Testis (tissue), 3 donors: Measurements from ENCODE around the gene VMP1. TPM values are rescaled to one million over a fixed set of nuclear protein-coding genes. Genes with fewer than 3 reads are reported as not detected.
"Not testable (repeated sequence)": the region's sequence is repeated elsewhere in the genome, so short reads cannot be mapped to it uniquely, and the experiment has no call there.

Experiments used
- DNase-seq: peaks from one replicate; pipeline ENCODE4 v3.0.0-alpha.2; 2019
- H3K27ac ChIP-seq, 2 donors: fragments of 200-600 bp; sonication (generic); one replicate each; pipeline ENCODE4 v1.5.1; 2019
- H3K27me3 ChIP-seq: fragments of 200-600 bp; sonication (generic); one replicate; pipeline ENCODE4 v1.5.1; 2019
- H3K36me3 ChIP-seq: fragments of 200-600 bp; sonication (generic); one replicate; pipeline ENCODE4 v1.5.1; 2017; ENCODE audit warnings: low read depth; ENCODE audit errors: missing control alignments
- H3K4me1 ChIP-seq: fragments of 200-600 bp; sonication (generic); one replicate; pipeline ENCODE4 v1.5.1; 2019
- H3K4me3 ChIP-seq, 2 donors: fragments of 200-600 bp; sonication (generic); one replicate each; pipeline ENCODE4 v1.5.1; 2017 to 2019
- H3K9me3 ChIP-seq: fragments of 200-600 bp; sonication (generic); one replicate; pipeline ENCODE4 v1.5.1; 2017
- POLR2A ChIP-seq: fragments of 450-650 bp; IDR thresholded peaks from one replicate; pipeline ENCODE4 v1.6.1; 2017; ENCODE audit warnings: antibody characterized with exemption, mild to moderate bottlenecking, moderate library complexity
- WGBS, 2 donors: methylation state at CpG; one replicate each; pipeline ENCODE4 v1.1.5; 2018; 5-methylcytosine and 5-hydroxymethylcytosine counted together
- intact Hi-C: fragments of 100-400 bp; cut with DNase I; formaldehyde crosslinking; loops from one replicate; pipeline ENCODE4 v1.15.1; 2023; ENCODE audit warnings: low total_unique reads
- polyA plus RNA-seq: library from polyadenylated mRNA; stranded (reverse); fragments of 350-450 nt; fragmentation: Illumina TruSeq; extraction: RNeasy Lipid Tissue Mini Kit (QIAGEN cat#74804); gene quantifications from one replicate; pipeline ENCODE4 v1.2.3, GENCODE V29; 2014; ENCODE audit warnings: low read depth, low replicate concordance; ENCODE audit not compliant: insufficient read depth
- total RNA-seq, 2 donors: library from RNA; depleted of rRNA; stranded (reverse); fragments of >200 nt; gene quantifications; one replicate each; pipeline ENCODE4 v1.2.3, GENCODE V29; 2016
- TF ChIP-seq, protein P1 (sequence below), 3 experiments: fragments of 450-650 bp in 2 of 3; fragments of 200-600 bp in 1 of 3; sonication (generic) in 1 of 3; IDR thresholded peaks; one replicate each; pipeline ENCODE4 v1.5.1; 2016 to 2019; ENCODE audit warnings: antibody characterized with exemption in 3 of 3, mild to moderate bottlenecking in 2 of 3, moderate library complexity in 1 of 3

Gene VMP1
- total and polyA plus RNA-seq, 3 donors from 2014 or later, result 63.1 to 144 (median 108) TPM

DNA sequence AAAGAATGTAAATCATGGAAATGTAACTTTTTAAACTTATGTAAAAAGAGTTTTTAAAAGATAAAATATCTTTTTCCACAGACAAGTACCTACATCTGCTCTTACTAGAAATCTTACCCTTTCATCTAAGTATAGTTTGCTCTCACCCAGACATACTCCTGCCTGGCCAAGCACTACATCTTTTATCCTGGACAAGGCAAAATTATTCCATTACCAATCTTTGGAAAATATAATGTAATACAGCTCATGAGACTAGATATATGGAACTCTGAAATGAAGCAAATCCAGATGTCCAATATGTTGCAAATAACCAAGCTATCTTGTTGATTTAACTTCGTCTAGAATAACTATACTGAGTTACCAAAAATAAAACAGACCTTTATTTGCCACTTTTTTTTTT is 50.0 kb downstream of the VMP1 start:
- DNase-seq, result no peak
- no peak for TF ChIP-seq POLR2A
- TF ChIP-seq, protein P1, sequence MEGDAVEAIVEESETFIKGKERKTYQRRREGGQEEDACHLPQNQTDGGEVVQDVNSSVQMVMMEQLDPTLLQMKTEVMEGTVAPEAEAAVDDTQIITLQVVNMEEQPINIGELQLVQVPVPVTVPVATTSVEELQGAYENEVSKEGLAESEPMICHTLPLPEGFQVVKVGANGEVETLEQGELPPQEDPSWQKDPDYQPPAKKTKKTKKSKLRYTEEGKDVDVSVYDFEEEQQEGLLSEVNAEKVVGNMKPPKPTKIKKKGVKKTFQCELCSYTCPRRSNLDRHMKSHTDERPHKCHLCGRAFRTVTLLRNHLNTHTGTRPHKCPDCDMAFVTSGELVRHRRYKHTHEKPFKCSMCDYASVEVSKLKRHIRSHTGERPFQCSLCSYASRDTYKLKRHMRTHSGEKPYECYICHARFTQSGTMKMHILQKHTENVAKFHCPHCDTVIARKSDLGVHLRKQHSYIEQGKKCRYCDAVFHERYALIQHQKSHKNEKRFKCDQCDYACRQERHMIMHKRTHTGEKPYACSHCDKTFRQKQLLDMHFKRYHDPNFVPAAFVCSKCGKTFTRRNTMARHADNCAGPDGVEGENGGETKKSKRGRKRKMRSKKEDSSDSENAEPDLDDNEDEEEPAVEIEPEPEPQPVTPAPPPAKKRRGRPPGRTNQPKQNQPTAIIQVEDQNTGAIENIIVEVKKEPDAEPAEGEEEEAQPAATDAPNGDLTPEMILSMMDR (IDR thresholded peaks at IDR 0.05), result no peak
- H3K4me3 ChIP-seq, result no peak overlapping the region
- intact Hi-C loops, result no loop called here
- WGBS, 2 donors, result 46 to 50% methylated on average over 1 of the region's 1 CpG
- no peak overlapping the region for H3K27ac ChIP-seq
- no peaks in the 10 kb centered on the region for H3K27me3 ChIP-seq
- H3K9me3 ChIP-seq, result no peaks in the 10 kb centered on the region
- peaks cover 8% of the 10 kb centered on the region for H3K4me1 ChIP-seq
- H3K36me3 ChIP-seq, result no peaks in the 10 kb centered on the region

DNA sequence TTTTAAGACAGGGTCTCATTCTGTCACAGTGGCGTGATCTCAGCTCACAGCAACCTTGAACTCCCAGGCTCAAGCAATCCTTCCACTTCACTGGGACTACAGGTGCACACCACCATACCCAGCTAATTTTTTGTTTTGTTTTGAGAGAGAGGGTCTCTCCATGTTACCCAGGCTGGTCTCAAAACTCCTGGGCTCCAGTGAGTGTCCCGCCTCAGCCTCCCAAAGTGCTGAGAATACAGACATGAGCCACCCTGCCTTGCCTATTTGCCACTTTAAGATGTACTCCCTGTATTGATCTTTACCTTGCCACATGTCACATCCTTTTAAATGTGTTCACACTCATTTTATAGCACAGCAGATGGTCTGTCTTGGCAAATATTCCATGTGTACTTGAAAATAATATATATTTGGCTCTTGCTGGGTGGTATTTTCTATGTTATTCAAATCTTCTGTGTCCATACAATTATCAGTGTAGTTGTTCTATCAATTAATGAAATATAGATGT is 50.5 kb downstream of the VMP1 start:
- DNase-seq, result no peak
- TF ChIP-seq POLR2A, result no peak
- TF ChIP-seq, protein P1 (IDR thresholded peaks at IDR 0.05), result no peak
- H3K36me3 ChIP-seq, result no peaks in the 10 kb centered on the region
- H3K4me3 ChIP-seq, result no peak overlapping the region
- intact Hi-C loops, result no loop called here
- H3K27ac ChIP-seq, result no peak overlapping the region
- 95% methylated on average over 2 of the region's 2 CpGs for WGBS, 2 donors
- no peaks in the 10 kb centered on the region for H3K9me3 ChIP-seq
- peaks cover 8% of the 10 kb centered on the region for H3K4me1 ChIP-seq
- no peaks in the 10 kb centered on the region for H3K27me3 ChIP-seq

DNA sequence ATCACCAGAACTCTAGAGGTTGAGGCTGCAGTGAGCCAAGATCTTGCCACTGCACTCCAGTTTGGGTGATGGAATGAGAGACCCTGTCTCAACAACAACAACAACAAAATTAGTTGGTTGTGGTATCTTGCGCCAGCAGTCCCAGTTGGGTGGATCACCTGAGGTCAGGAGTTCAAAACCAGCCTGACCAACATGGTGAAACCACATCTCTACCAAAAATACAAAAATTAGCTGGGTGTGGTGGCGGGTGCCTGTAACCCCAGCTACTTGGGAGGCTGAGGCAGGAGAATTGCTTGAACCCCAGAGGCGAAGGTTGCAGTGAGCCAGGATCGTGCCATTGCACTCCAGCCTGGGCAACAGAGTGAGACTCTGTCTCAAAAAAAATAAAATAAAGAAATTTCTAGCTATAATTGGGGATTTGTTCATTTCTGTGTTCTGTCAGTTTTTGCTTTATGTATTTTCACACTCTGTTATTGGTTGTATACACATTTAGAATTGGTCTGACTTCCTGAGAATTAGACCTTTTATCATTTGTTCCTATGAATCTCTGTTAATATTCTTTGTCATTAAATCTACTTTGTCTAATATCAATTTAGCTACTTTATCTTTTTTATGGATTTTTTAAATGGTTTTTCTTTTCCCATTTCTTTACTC is 51.7 kb downstream of the VMP1 start:
- WGBS, 2 donors, result 89 to 99% methylated on average over 4 of the region's 4 CpGs
- H3K9me3 ChIP-seq, H3K27me3 ChIP-seq, H3K4me1 ChIP-seq, DNase-seq, intact Hi-C loops, H3K27ac ChIP-seq, H3K36me3 ChIP-seq, H3K4me3 ChIP-seq: not testable (repeated sequence)

DNA sequence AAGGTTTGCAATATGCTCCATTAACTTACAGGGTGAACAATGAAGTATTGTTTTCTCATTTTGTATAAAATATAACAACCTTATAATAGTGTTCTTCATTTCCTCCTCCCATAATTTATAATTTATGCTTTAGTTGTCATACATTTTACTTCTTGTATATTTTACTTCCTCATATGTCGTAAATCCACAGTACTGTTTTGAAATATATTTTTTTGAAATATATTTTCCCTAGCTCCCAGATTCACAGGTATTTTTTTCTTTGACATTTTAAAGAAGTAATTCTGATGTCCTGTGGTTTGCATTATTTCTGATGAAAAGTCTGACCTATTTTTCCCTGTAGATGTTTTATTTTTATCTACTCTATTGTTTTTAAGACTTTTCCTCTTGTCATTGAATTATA is 52.7 kb downstream of the VMP1 start:
- Histone ChIP-seq H3K4me1 (no peaks in the 10 kb centered on the region), H3K4me3 (no peak overlapping the region), H3K27ac (no peak overlapping the region), H3K9me3 (no peaks in the 10 kb centered on the region), H3K27me3 (no peaks in the 10 kb centered on the region), H3K36me3 (no peaks in the 10 kb centered on the region)
- DNase-seq, result no peak
- 85 to 95% methylated on average over 1 of the region's 1 CpG for WGBS, 2 donors
- TF ChIP-seq, protein P1 (IDR thresholded peaks at IDR 0.05), result no peak
- intact Hi-C loops, result no loop called here

DNA sequence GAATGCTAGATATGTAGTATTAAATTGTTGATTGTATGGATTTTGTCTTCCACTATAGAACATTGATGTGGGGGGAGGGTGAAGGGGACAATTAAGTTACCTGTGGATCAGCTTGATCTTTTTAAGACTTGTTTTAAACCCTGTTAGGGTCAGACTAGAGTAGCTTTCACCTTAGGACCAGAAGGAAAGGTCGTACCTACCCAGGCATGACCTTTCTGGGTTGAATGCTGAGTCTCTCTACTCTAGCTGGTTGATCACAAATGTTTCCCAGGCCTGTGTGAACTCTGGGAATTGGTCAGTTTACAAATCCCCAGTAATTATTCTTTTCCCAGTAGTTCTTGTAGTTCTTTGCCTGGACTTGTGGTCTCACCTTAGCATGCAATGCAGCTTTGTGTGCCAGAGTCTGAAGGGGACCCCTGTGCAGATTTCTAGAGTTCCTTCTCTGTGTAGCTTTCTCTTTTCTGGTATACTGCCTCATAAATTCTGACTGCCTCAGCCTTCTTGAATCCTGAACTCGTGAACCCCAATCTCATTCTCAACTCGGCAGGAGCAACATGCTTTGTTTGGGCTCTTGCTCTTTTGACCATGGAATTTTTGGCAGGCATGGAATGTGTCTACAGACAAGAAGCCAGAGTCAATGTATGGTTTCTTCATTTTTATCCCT is 54.1 kb downstream of the VMP1 start:
- H3K36me3 ChIP-seq, result no peaks in the 10 kb centered on the region
- H3K27me3 ChIP-seq, result no peaks in the 10 kb centered on the region
- no peaks in the 10 kb centered on the region for H3K4me1 ChIP-seq
- H3K9me3 ChIP-seq, result no peaks in the 10 kb centered on the region
- 69 to 78% methylated on average over 3 of the region's 3 CpGs for WGBS, 2 donors
- H3K27ac ChIP-seq, result no peak overlapping the region
- DNase-seq, result no peak
- no peak for TF ChIP-seq POLR2A
- TF ChIP-seq, protein P1 (IDR thresholded peaks at IDR 0.05), result no peak
- intact Hi-C loops, result no loop called here
- H3K4me3 ChIP-seq, result no peak overlapping the region
